K562 (cell line): ENCODE results near the gene PSMB2. TPM values are rescaled to one million over a fixed set of nuclear protein-coding genes. Genes with fewer than 3 reads are reported as not detected.

Source experiments
- ARID1B ChIP-seq: fragments of 450-650 bp; IDR thresholded peaks from 2 replicates; pipeline ENCODE4 v1.6.1; 2016; ENCODE audit warnings: antibody characterized with exemption, mild to moderate bottlenecking, inconsistent platforms
- BRCA1 ChIP-seq, 2 experiments: fragments of 450-650 bp in 1 of 2; sonication (generic) in 1 of 2; formaldehyde crosslinking in 1 of 2; IDR thresholded peaks; 2 replicates each; pipeline versions ENCODE4 v1.5.0 to v1.6.1; 2017 to 2020; ENCODE audit warnings: mild to moderate bottlenecking in 1 of 2, missing genetic modification reagents in 1 of 2
- CREBBP ChIP-seq: IDR thresholded peaks from one replicate; pipeline ENCODE4 v1.6.1; 2012; ENCODE audit warnings: low read depth, mild to moderate bottlenecking, control low read depth, inconsistent platforms, low read length
- E2F3 ChIP-seq: fragments of 250-450 bp; sonication (Bioruptor Pico); IDR thresholded peaks from 2 replicates; pipeline ENCODE4 v1.4.0; 2020; ENCODE audit warnings: mild to moderate bottlenecking
- GTF2A2 ChIP-seq: IDR thresholded peaks from 2 replicates; pipeline ENCODE4 v1.6.1; 2016; ENCODE audit warnings: mild to moderate bottlenecking, missing genetic modification characterization, missing compliant biosample characterization
- MYNN ChIP-seq, 2 experiments: sonication (generic); formaldehyde crosslinking in 1 of 2; IDR thresholded peaks; 2 replicates each; pipeline versions ENCODE4 v1.5.0 to v1.6.1; 2016 to 2020; ENCODE audit warnings: antibody characterized with exemption in 1 of 2, missing genetic modification reagents in 1 of 2
- NFXL1 ChIP-seq: fragments of 450-650 bp; formaldehyde crosslinking; IDR thresholded peaks from 2 replicates; pipeline ENCODE4 v1.4.0; 2021; ENCODE audit warnings: mild to moderate bottlenecking
- POU5F1 ChIP-seq: fragments of 150-350 bp; IDR thresholded peaks from 2 replicates; pipeline ENCODE4 v1.6.1; 2014; ENCODE audit warnings: borderline replicate concordance, low read length, low read depth, mild to moderate bottlenecking; ENCODE audit not compliant: partially characterized antibody
- PTTG1 ChIP-seq: fragments of 450-650 bp; IDR thresholded peaks from 2 replicates; pipeline ENCODE4 v1.6.1; 2016; ENCODE audit warnings: low read depth, mild to moderate bottlenecking, missing genetic modification characterization, missing compliant biosample characterization
- RERE ChIP-seq: sonication (generic); formaldehyde crosslinking; IDR thresholded peaks from 2 replicates; pipeline ENCODE4 v1.8.0; 2023; ENCODE audit warnings: missing genetic modification reagents, mild to moderate bottlenecking, borderline replicate concordance
- SAP30 ChIP-seq: fragments of 200-600 bp; sonication (generic); IDR thresholded peaks from 2 replicates; pipeline ENCODE4 v1.6.1; 2012; ENCODE audit warnings: borderline replicate concordance, low read depth, mild to moderate bottlenecking, moderate library complexity, low read length, control low read depth, inconsistent platforms; ENCODE audit not compliant: insufficient read depth, poor library complexity, severe bottlenecking
- SIN3A ChIP-seq, 2 experiments: fragments of 150-350 bp in 1 of 2; IDR thresholded peaks; 2 replicates each; pipeline ENCODE4 v1.6.1; 2011 to 2016; ENCODE audit warnings: borderline replicate concordance in 2 of 2, low read depth in 2 of 2, low read length in 2 of 2, mild to moderate bottlenecking in 2 of 2, moderate library complexity in 2 of 2; ENCODE audit not compliant: control insufficient read depth in 1 of 2
- SMAD4 ChIP-seq: fragments of 250-450 bp; sonication (Bioruptor Pico); conservative IDR thresholded peaks from 2 replicates; pipeline ENCODE4 v1.8.0; 2021; ENCODE audit warnings: inconsistent platforms, mild to moderate bottlenecking, moderate library complexity
- TEAD4 ChIP-seq, 2 experiments: sonication (generic) in 1 of 2; formaldehyde crosslinking in 1 of 2; IDR thresholded peaks; 2 replicates each; pipeline versions ENCODE4 v1.6.1 to v1.8.0; 2012 to 2022; ENCODE audit warnings: borderline replicate concordance in 1 of 2, inconsistent platforms in 1 of 2, low read length in 1 of 2, mild to moderate bottlenecking in 1 of 2, missing genetic modification reagents in 1 of 2
- XRCC5 ChIP-seq: fragments of 200-400 bp; formaldehyde crosslinking; IDR thresholded peaks from 2 replicates; pipeline ENCODE4 v1.6.1; 2017; ENCODE audit warnings: low read depth, mild to moderate bottlenecking, low read length
- ZC3H8 ChIP-seq: fragments of 450-650 bp; IDR thresholded peaks from 2 replicates; pipeline ENCODE4 v1.6.1; 2017
- ZNF175 ChIP-seq: fragments of 200-800 bp; sonication (Bioruptor generic); IDR thresholded peaks from 2 replicates; pipeline ENCODE4 v1.6.1; 2016; ENCODE audit warnings: low read depth, mild to moderate bottlenecking, missing genetic modification characterization, missing compliant biosample characterization
- ZNF347 ChIP-seq: fragments of 450-650 bp; formaldehyde crosslinking; IDR thresholded peaks from 2 replicates; pipeline ENCODE4 v1.4.0; 2020; ENCODE audit warnings: low read depth, mild to moderate bottlenecking, moderate library complexity
- ZNF551 ChIP-seq: fragments of 250-450 bp; sonication (Bioruptor Pico); IDR thresholded peaks from 2 replicates; pipeline ENCODE4 v1.5.0; 2021; ENCODE audit warnings: mild to moderate bottlenecking, moderate library complexity
- polyA plus RNA-seq, 8 experiments: library from polyadenylated mRNA; depleted of rRNA in 4 of 8; stranded (reverse) in 5 of 8; unstranded in 3 of 8; fragments of >200 nt; fragmentation: Nextera tagmentation in 2 of 8; fragmentation: Illumina TruSeq in 1 of 8; extraction: Ambion mirVana in 2 of 8; extraction: Trizol in 1 of 8; gene quantifications; 2 replicates each; pipeline versions ENCODE4 v1.2.1 to v1.2.3, GENCODE V29; 2011 to 2014; ENCODE audit warnings: inconsistent platforms in 1 of 8, missing spikeins in 1 of 8
- total RNA-seq, 7 experiments: library from RNA; depleted of rRNA in 6 of 7; stranded (reverse); fragments of >200 nt in 6 of 7; fragmentation: Illumina TruSeq in 2 of 7; extraction: Trizol in 2 of 7; gene quantifications; 2 replicates each; pipeline versions ENCODE4 v1.2.1 to v1.2.3, GENCODE V29; 2011 to 2021; ENCODE audit warnings: low replicate concordance in 1 of 7
- TF ChIP-seq, protein P1 (sequence below): fragments of 200-800 bp; sonication (Bioruptor generic); IDR thresholded peaks from 2 replicates; pipeline ENCODE4 v1.6.1; 2017; ENCODE audit warnings: missing genetic modification characterization, missing compliant biosample characterization

PSMB2 gene
- total and polyA plus RNA-seq, 9 of the 15 experiments (the other 6 are each of a cell fraction or from before 2014, with no cell fraction given), result 71.7 to 543 (median 165) TPM

DNA sequence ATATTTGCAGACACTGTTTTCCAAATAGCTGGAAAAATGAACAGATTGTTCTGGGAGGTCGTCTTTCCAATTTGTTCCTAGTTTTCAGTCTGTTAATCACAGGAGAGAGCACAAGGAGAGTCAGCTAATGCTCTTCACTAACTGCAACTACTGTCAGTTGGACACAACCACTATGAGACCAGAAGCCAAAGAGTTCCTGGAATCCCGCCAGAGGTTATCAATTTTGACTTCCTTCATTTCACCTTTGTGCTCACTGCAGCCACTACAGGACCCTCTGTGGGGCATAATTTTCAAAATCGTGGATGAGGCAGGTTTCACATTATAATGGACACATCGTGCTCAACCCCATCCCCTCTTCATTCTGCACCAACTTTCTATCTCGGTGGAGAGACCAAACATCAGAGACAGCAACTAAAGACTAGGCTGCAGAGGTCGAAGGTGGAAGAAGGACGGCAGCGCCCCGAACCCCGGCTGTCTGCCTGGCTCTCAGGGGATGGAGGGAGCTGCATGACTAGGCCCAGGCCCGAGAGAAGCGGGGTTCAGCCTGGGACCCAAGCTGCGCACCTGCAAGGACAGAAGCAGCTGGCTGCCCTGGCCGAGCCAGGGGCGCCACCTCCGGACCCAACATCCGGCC is 84.7 kb downstream of the PSMB2 start (continued):
- no peak for TF ChIP-seq RERE
- no peak for TF ChIP-seq TEAD4 (IDR thresholded peaks at IDR 0.05; ENCODE audit: low read length)
- TF ChIP-seq TEAD4 (CRISPR knock-in tag; IDR thresholded peaks at IDR 0.05; ENCODE audit: borderline replicate concordance), result no peak
- no peak for TF ChIP-seq MYNN (IDR thresholded peaks at IDR 0.05)
- no peak for TF ChIP-seq MYNN (CRISPR knock-in tag; IDR thresholded peaks at IDR 0.05)
- no peak for TF ChIP-seq E2F3
- TF ChIP-seq ZNF175 (CRISPR knock-in tag), result no peak
- TF ChIP-seq ZNF551 (CRISPR knock-in tag), result no peak
- TF ChIP-seq SAP30, result no peak
- TF ChIP-seq SMAD4, result no peak
- no peak for TF ChIP-seq POU5F1
- TF ChIP-seq ARID1B, result 0 out of 2 replicates have a peak, but pooled peaks have one; percentile 5
- no peak for TF ChIP-seq NFXL1 (CRISPR knock-in tag)
- no peak for TF ChIP-seq GTF2A2 (tag)
- TF ChIP-seq ZC3H8, result no peak
- TF ChIP-seq ZNF347 (CRISPR knock-in tag), result no peak
- no peak for TF ChIP-seq CREBBP
- TF ChIP-seq BRCA1 (IDR thresholded peaks at IDR 0.05), result no peak
- 0 out of 2 replicates have a peak, but pooled peaks have one; percentile 20 for TF ChIP-seq BRCA1 (CRISPR knock-in tag; IDR thresholded peaks at IDR 0.05)
- TF ChIP-seq PTTG1 (tag), result no peak
- TF ChIP-seq, protein P1, sequence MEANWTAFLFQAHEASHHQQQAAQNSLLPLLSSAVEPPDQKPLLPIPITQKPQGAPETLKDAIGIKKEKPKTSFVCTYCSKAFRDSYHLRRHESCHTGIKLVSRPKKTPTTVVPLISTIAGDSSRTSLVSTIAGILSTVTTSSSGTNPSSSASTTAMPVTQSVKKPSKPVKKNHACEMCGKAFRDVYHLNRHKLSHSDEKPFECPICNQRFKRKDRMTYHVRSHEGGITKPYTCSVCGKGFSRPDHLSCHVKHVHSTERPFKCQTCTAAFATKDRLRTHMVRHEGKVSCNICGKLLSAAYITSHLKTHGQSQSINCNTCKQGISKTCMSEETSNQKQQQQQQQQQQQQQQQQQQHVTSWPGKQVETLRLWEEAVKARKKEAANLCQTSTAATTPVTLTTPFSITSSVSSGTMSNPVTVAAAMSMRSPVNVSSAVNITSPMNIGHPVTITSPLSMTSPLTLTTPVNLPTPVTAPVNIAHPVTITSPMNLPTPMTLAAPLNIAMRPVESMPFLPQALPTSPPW, result no peak
- peak in 1 of 2 experiments; percentile 67; a peak in 2 of 4 replicates for TF ChIP-seq SIN3A (IDR thresholded peaks at IDR 0.05; ENCODE audit: borderline replicate concordance in 2 of 2, control insufficient read depth in 1 of 2, low read depth in 2 of 2, low read length in 2 of 2)
- 0 out of 2 replicates have a peak, but pooled peaks have one; percentile 3 for TF ChIP-seq XRCC5
